ENCODE data around the gene HIF1AN. TPM values are rescaled to one million over a fixed set of nuclear protein-coding genes. Genes with fewer than 3 reads are reported as not detected.

The HIF1AN gene
- total RNA-seq, 1 experiment from 2014 or later = 49.9 TPM

- TF ChIP-seq ZNF532 (CRISPR knock-in tag; IDR thresholded peaks at IDR 0.05; ENCODE audit: borderline replicate concordance) (no peak), TP53 (CRISPR knock-in tag; IDR thresholded peaks at IDR 0.05) (no peak), FOXK1 (CRISPR knock-in tag; IDR thresholded peaks at IDR 0.05) (peak; percentile 77), ZNF263 (CRISPR knock-in tag; IDR thresholded peaks at IDR 0.05; ENCODE audit: low read depth) (no peak), PREB (CRISPR knock-in tag; IDR thresholded peaks at IDR 0.05; ENCODE audit: borderline replicate concordance) (no peak), OVOL2 (CRISPR knock-in tag; IDR thresholded peaks at IDR 0.05; ENCODE audit: borderline replicate concordance) (no peak), MYBL2 (CRISPR knock-in tag; IDR thresholded peaks at IDR 0.05) (peak; percentile 67), TCF7 (CRISPR knock-in tag; IDR thresholded peaks at IDR 0.05; ENCODE audit: low read depth) (no peak), AFF4 (CRISPR knock-in tag; IDR thresholded peaks at IDR 0.05; ENCODE audit: borderline replicate concordance) (no peak), NFATC4 (CRISPR knock-in tag; IDR thresholded peaks at IDR 0.05) (no peak), MAX (CRISPR knock-in tag; IDR thresholded peaks at IDR 0.05) (no peak), GRHL2 (CRISPR knock-in tag; IDR thresholded peaks at IDR 0.05; ENCODE audit: insufficient replicate concordance, severe bottlenecking) (no peak), EMX1 (CRISPR knock-in tag; IDR thresholded peaks at IDR 0.05) (no peak), GABPB1 (CRISPR knock-in tag; IDR thresholded peaks at IDR 0.05) (peak; percentile 50; the same call in 1 of the 2 replicates), SMAD3 (CRISPR knock-in tag; IDR thresholded peaks at IDR 0.05; ENCODE audit: borderline replicate concordance) (no peak), AR (CRISPR knock-in tag; IDR thresholded peaks at IDR 0.05) (no peak), ZNF416 (CRISPR knock-in tag; IDR thresholded peaks at IDR 0.05) (no peak)
Measured at GRCh38 chr10:100535715-100536353, at the start of gene HIF1AN (continued).
